GM18520 (cell line): ENCODE data around the gene SCRG1.

Source experiments
- ATAC-seq: cut with Tn5 transposase; IDR thresholded peaks from one replicate; pipeline ENCODE4 v1.9.1; 2021; ENCODE audit not compliant: unreplicated experiment

The SCRG1 gene

GRCh38 chr4:173365359-173365996 is 33.4 kb downstream of the SCRG1 start:
- ATAC-seq: no peak

GRCh38 chr4:173362666-173363065 is 36.2 kb downstream of the SCRG1 start:
- ATAC-seq: no peak

GRCh38 chr4:173360587-173361221 is 38.2 kb downstream of the SCRG1 start:
- no peak for ATAC-seq

GRCh38 chr4:173357939-173358338 is 41.0 kb downstream of the SCRG1 start:
- no peak for ATAC-seq

- no peak for ATAC-seq
Observed at GRCh38 chr4:173347467-173347866, 51.4 kb downstream of the SCRG1 start.

GRCh38 chr4:173346074-173346473 is 52.8 kb downstream of the SCRG1 start:
- ATAC-seq: no peak

- no peak for ATAC-seq
Observed at GRCh38 chr4:173345648-173346047, 53.3 kb downstream of the SCRG1 start.

- ATAC-seq: no peak
Observed at GRCh38 chr4:173343832-173344397, 55.0 kb downstream of the SCRG1 start.

GRCh38 chr4:173337463-173337862 is 61.5 kb downstream of the SCRG1 start:
- ATAC-seq: no peak

- ATAC-seq: peak; percentile 19
Observed at GRCh38 chr4:173334891-173335752, 63.8 kb downstream of the SCRG1 start.
